GM06990 (cell line): Measurements from ENCODE around the gene KRT14.

ENCODE experiments used
- DNase-seq: peaks from one replicate; pipeline ENCODE4 v3.0.0-alpha.2; 2011; ENCODE audit not compliant: insufficient read length; ENCODE audit errors: extremely low read depth
- H3K27me3 ChIP-seq: replicated peaks from 2 replicates; pipeline ENCODE4 v1.6.0; 2011; ENCODE audit warnings: low read length; ENCODE audit not compliant: control insufficient read depth, insufficient read depth
- H3K36me3 ChIP-seq: 2 replicates; pipeline ENCODE4 v1.5.1; 2011; ENCODE audit warnings: low read length; ENCODE audit not compliant: control insufficient read depth, insufficient read depth
- H3K4me3 ChIP-seq: replicated peaks from 2 replicates; pipeline ENCODE4 v1.5.1; 2011; ENCODE audit warnings: low read depth, mild to moderate bottlenecking, control low read depth, low read length
- TF ChIP-seq, protein P1 (sequence below): IDR thresholded peaks from 2 replicates; pipeline ENCODE4 v1.5.1; 2011; ENCODE audit warnings: low read length, control low read depth, mild to moderate bottlenecking, inconsistent platforms; ENCODE audit not compliant: insufficient read depth, poor library complexity, severe bottlenecking

KRT14 gene

DNA sequence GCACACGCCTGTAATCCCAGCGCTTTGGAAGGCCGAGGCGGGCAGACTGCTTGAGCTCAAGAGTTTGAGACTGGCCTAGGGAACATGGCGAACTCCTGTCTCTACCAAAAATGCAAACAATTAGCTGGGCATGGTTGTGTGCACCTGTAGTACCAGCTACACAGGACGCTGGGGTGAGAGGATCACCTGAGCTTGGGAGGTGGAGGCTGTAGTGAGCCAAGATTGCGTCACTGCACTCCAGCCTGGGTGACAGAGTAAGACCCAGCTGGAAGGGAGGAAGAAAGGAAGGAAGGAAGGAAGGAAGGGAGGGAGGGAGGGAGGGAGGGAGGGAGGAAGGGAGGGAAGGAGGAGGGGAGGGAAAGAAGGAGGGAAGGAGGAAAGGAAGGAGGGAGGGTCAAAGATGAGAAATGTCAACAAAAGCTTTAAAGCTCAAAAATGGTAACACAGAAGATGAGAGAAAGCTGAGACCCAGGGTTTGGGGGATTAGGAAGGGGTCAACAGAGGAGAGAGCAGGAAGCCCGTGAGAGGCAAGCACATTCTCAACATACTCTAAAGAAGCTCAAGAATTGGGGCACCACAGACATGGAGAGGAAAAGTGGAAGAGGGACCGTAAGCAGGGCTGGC lies 53.6 kb downstream of the KRT14 start:
- no peaks in the 10 kb centered on the region for H3K36me3 ChIP-seq
- H3K4me3 ChIP-seq: no peak overlapping the region
- peaks cover 8% of the 10 kb centered on the region for H3K27me3 ChIP-seq
- TF ChIP-seq, protein P1, sequence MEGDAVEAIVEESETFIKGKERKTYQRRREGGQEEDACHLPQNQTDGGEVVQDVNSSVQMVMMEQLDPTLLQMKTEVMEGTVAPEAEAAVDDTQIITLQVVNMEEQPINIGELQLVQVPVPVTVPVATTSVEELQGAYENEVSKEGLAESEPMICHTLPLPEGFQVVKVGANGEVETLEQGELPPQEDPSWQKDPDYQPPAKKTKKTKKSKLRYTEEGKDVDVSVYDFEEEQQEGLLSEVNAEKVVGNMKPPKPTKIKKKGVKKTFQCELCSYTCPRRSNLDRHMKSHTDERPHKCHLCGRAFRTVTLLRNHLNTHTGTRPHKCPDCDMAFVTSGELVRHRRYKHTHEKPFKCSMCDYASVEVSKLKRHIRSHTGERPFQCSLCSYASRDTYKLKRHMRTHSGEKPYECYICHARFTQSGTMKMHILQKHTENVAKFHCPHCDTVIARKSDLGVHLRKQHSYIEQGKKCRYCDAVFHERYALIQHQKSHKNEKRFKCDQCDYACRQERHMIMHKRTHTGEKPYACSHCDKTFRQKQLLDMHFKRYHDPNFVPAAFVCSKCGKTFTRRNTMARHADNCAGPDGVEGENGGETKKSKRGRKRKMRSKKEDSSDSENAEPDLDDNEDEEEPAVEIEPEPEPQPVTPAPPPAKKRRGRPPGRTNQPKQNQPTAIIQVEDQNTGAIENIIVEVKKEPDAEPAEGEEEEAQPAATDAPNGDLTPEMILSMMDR: no peak
- DNase-seq: no peak
